Measurements from ENCODE around the gene KPNA4. TPM values are rescaled to one million over a fixed set of nuclear protein-coding genes. Genes with fewer than 3 reads are reported as not detected.

Gene KPNA4
- polyA plus RNA-seq, 2 of the 4 experiments (the other 2 are of a cell fraction) = 35.0 to 36.5 TPM

- POLR2A ChIA-PET = interaction anchor here (0.5 to 1.7 kb wide), 7 partner anchors 9 to 118 kb away, joined by 3 to 6 read pairs (median 4); partner anchors contain the start of gene KPNA4
- Histone ChIP-seq H3K9me3 (no peaks in the 10 kb centered on the region), H3K4me3 (peak overlapping the region; percentile 81), H3K27ac (peak overlapping the region; percentile 90 to 92), H3K4me2 (peak overlapping the region; percentile 75), H3K4me1 (peaks cover 22% of the 10 kb centered on the region; the same call in 2 of the 3 replicates)
- TF ChIP-seq MAX (IDR thresholded peaks at IDR 0.05) = no peak
- no peak for TF ChIP-seq CTCF (IDR thresholded peaks at IDR 0.05)
- TF ChIP-seq NPAS2 (CRISPR knock-in tag; IDR thresholded peaks at IDR 0.05; ENCODE audit: borderline replicate concordance) = no peak
- no peak for TF ChIP-seq EP300 (IDR thresholded peaks at IDR 0.05)
- TF ChIP-seq GATA3 (IDR thresholded peaks at IDR 0.05; ENCODE audit: borderline replicate concordance) = no peak
- TF ChIP-seq ATOH8 (CRISPR knock-in tag; IDR thresholded peaks at IDR 0.05; ENCODE audit: low read depth) = no peak
- peak in 1 of 2 experiments; percentile 20; a peak in 1 of 4 replicates for TF ChIP-seq CEBPB (IDR thresholded peaks at IDR 0.05)
- peak; percentile 80; the same call in 1 of the 2 replicates for TF ChIP-seq TFCP2L1 (CRISPR knock-in tag; IDR thresholded peaks at IDR 0.05)
- 0 out of 2 replicates have a peak, but pooled peaks have one; percentile 34 for TF ChIP-seq TP53 (CRISPR knock-in tag; IDR thresholded peaks at IDR 0.05)
- TF ChIP-seq KDM5A (IDR thresholded peaks at IDR 0.05) = no peak
- TF ChIP-seq HOXB5 (CRISPR knock-in tag; IDR thresholded peaks at IDR 0.05) = no peak
- TF ChIP-seq HDAC2 (IDR thresholded peaks at IDR 0.05) = peak; percentile 72
- TF ChIP-seq EHF (CRISPR knock-in tag; IDR thresholded peaks at IDR 0.05) = no peak
- no peak; the same call in 1 of the 2 replicates for TF ChIP-seq HEYL (CRISPR knock-in tag; IDR thresholded peaks at IDR 0.05)
- TF ChIP-seq CHD4 (IDR thresholded peaks at IDR 0.05; ENCODE audit: borderline replicate concordance) = peak; percentile 97
- no peak for TF ChIP-seq HOXB13 (CRISPR knock-in tag; IDR thresholded peaks at IDR 0.05; ENCODE audit: low read depth)
- TF ChIP-seq PBX3 (IDR thresholded peaks at IDR 0.05) = no peak
- no peak; a peak in 2 of 5 replicates for TF ChIP-seq JUN (IDR thresholded peaks at IDR 0.05)
- peak; percentile 99 for TF ChIP-seq KDM1A (IDR thresholded peaks at IDR 0.05; ENCODE audit: low read depth)
- no peak for TF ChIP-seq RARB (CRISPR knock-in tag; IDR thresholded peaks at IDR 0.05)
- TF ChIP-seq E2F6 (IDR thresholded peaks at IDR 0.05; ENCODE audit: borderline replicate concordance, low read depth) = no peak
- peak in 1 of 2 experiments; percentile 83 for DNase-seq (ENCODE audit: low read depth in 1 of 2, low spot score in 1 of 2)
- ATAC-seq = peak; percentile 90 to 92
- CTCF ChIA-PET = interaction anchor here (0.9 to 1.9 kb wide), 7 partner anchors 9 to 460 kb away, joined by 3 to 7 read pairs (median 3); partner anchors contain the start of gene IL12A
- FAIRE-seq = no peak
- under 1% methylated on average over 16 of the region's 26 CpGs for WGBS (ENCODE audit: missing lambda C conversion rate)
Observed at GRCh38 chr3:160448845-160449635, 116.3 kb downstream of the KPNA4 start.

GRCh38 chr3:160447544-160447943 lies 117.8 kb downstream of the KPNA4 start:
- TF ChIP-seq BCL3 (IDR thresholded peaks at IDR 0.05) (no peak), HES2 (IDR thresholded peaks at IDR 0.05) (no peak), EHF (CRISPR knock-in tag; IDR thresholded peaks at IDR 0.05) (no peak), CHD2 (IDR thresholded peaks at IDR 0.05; ENCODE audit: low read length, partially characterized antibody) (no peak)
- peak overlapping the region; percentile 75 for H3K4me2 ChIP-seq
- FAIRE-seq = no peak
- no peak for ATAC-seq
- ChIA-PET CTCF (interaction anchor here (1.1 kb wide), 1 partner anchor 13 kb away, joined by 3 read pairs; no protein-coding TSS in a partner anchor), POLR2A (no interaction called here)
- H3K27ac ChIP-seq = peak overlapping the region; percentile 52 to 90; a peak in 3 of 6 replicates
- WGBS (ENCODE audit: missing lambda C conversion rate) = 10% methylated on average over 3 of the region's 3 CpGs
- peak overlapping the region; percentile 81; the same call in 2 of the 3 replicates for H3K4me3 ChIP-seq
- H3K9me3 ChIP-seq = no peaks in the 10 kb centered on the region
- no peak for DNase-seq (ENCODE audit: low read depth in 1 of 2, low spot score in 1 of 2)
- peaks cover 22% of the 10 kb centered on the region; the same call in 2 of the 3 replicates for H3K4me1 ChIP-seq
